ENCODE data around the gene FGD2.

FGD2 gene

GRCh38 chr6:36998723-36999038, 6.8 kb upstream of the FGD2 start:
- no peaks in the 10 kb centered on the region for H3F3A ChIP-seq (ENCODE audit: low read depth)
- no peaks in the 10 kb centered on the region for H3K36me3 ChIP-seq (ENCODE audit: insufficient read depth, low read length)
- TF ChIP-seq CTCF (conservative IDR thresholded peaks at IDR 0.05; ENCODE audit: low read length), result no peak
- TF ChIP-seq EZH2phosphoT487 (IDR thresholded peaks at IDR 0.05; ENCODE audit: borderline replicate concordance), result no peak
- no peaks in the 10 kb centered on the region for H3K9me2 ChIP-seq (replicated peaks; ENCODE audit: low read depth, low read length)
- H3K4me3 ChIP-seq (ENCODE audit: low read length, poor library complexity, severe bottlenecking), result no peak overlapping the region
- no peaks in the 10 kb centered on the region for H3K79me2 ChIP-seq (ENCODE audit: insufficient read depth, low read length)
- no peak overlapping the region for H3K4me2 ChIP-seq (ENCODE audit: low read depth, low read length, poor library complexity, severe bottlenecking)
- no peaks in the 10 kb centered on the region for H4K20me1 ChIP-seq (ENCODE audit: insufficient read depth, low read length, poor library complexity, severe bottlenecking)
- no peaks in the 10 kb centered on the region for H3K27me3 ChIP-seq (ENCODE audit: insufficient read depth, low read length, poor library complexity, severe bottlenecking)
- H3K9me3 ChIP-seq (ENCODE audit: insufficient read depth, low read depth, low read length), result no peaks in the 10 kb centered on the region
- no peak overlapping the region for H3K9ac ChIP-seq (ENCODE audit: low read depth, low read length, poor library complexity, severe bottlenecking)
- H2AFZ ChIP-seq (ENCODE audit: low read length), result no peak overlapping the region
- H3K4me1 ChIP-seq (ENCODE audit: insufficient read depth, low read length, poor library complexity, severe bottlenecking), result no peaks in the 10 kb centered on the region

- H3K4me2 ChIP-seq (ENCODE audit: low read depth, low read length, poor library complexity, severe bottlenecking), result no peak overlapping the region
These were observed 6.2 kb upstream of the FGD2 start for GRCh38 chr6:36999061-36999750.

DNA sequence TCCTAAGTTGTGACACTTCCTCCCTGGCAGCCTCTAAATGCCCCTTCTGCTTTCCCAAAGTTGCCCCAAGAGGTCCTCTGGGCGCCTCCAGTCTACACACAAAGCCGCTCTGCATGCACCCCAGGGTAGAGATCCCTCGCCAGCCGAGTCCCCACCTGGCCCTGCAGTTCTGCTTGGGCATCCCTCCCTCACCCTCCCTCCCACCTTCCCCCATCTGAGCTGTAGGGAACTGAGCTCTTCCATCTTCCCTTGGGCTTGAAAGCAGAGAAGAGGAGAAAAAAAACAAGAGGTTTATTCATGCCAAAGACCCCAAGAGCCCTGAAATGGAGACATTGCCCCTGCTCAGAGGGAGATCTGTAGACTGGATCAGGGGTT, 5.7 kb upstream of the FGD2 start:
- no peaks in the 10 kb centered on the region for H3F3A ChIP-seq (ENCODE audit: low read depth)
- no peak overlapping the region for H3K4me3 ChIP-seq (ENCODE audit: low read length, poor library complexity, severe bottlenecking)
- no peaks in the 10 kb centered on the region for H4K20me1 ChIP-seq (ENCODE audit: insufficient read depth, low read length, poor library complexity, severe bottlenecking)
- no peaks in the 10 kb centered on the region for H3K36me3 ChIP-seq (ENCODE audit: insufficient read depth, low read length)
- H3K4me1 ChIP-seq (ENCODE audit: insufficient read depth, low read length, poor library complexity, severe bottlenecking), result no peaks in the 10 kb centered on the region
- no peaks in the 10 kb centered on the region for H3K79me2 ChIP-seq (ENCODE audit: insufficient read depth, low read length)
- H3K9me3 ChIP-seq (ENCODE audit: insufficient read depth, low read depth, low read length), result no peaks in the 10 kb centered on the region
- no peaks in the 10 kb centered on the region for H3K9me2 ChIP-seq (replicated peaks; ENCODE audit: low read depth, low read length)
- H3K4me2 ChIP-seq (ENCODE audit: low read depth, low read length, poor library complexity, severe bottlenecking), result no peak overlapping the region
- H3K27me3 ChIP-seq (ENCODE audit: insufficient read depth, low read length, poor library complexity, severe bottlenecking), result no peaks in the 10 kb centered on the region
- H2AFZ ChIP-seq (ENCODE audit: low read length), result no peak overlapping the region
- no peak for TF ChIP-seq CTCF (conservative IDR thresholded peaks at IDR 0.05; ENCODE audit: low read length)
- no peak for TF ChIP-seq EZH2phosphoT487 (IDR thresholded peaks at IDR 0.05; ENCODE audit: borderline replicate concordance)
- H3K9ac ChIP-seq (ENCODE audit: low read depth, low read length, poor library complexity, severe bottlenecking), result no peak overlapping the region

More at GRCh38 chr6:36999061-36999750, 6.2 kb upstream of the FGD2 start:
- Histone ChIP-seq H3K9ac (ENCODE audit: low read depth, low read length, poor library complexity, severe bottlenecking) (no peak overlapping the region), H3K27me3 (ENCODE audit: insufficient read depth, low read length, poor library complexity, severe bottlenecking) (no peaks in the 10 kb centered on the region), H3K4me1 (ENCODE audit: insufficient read depth, low read length, poor library complexity, severe bottlenecking) (no peaks in the 10 kb centered on the region), H3K36me3 (ENCODE audit: insufficient read depth, low read length) (no peaks in the 10 kb centered on the region), H4K20me1 (ENCODE audit: insufficient read depth, low read length, poor library complexity, severe bottlenecking) (no peaks in the 10 kb centered on the region), H3K79me2 (ENCODE audit: insufficient read depth, low read length) (no peaks in the 10 kb centered on the region), H3F3A (ENCODE audit: low read depth) (no peaks in the 10 kb centered on the region), H2AFZ (ENCODE audit: low read length) (no peak overlapping the region), H3K4me3 (ENCODE audit: low read length, poor library complexity, severe bottlenecking) (no peak overlapping the region), H3K9me3 (ENCODE audit: insufficient read depth, low read depth, low read length) (no peaks in the 10 kb centered on the region), H3K9me2 (replicated peaks; ENCODE audit: low read depth, low read length) (no peaks in the 10 kb centered on the region)
- TF ChIP-seq EZH2phosphoT487 (IDR thresholded peaks at IDR 0.05; ENCODE audit: borderline replicate concordance), result no peak

All from Loucy (cell line).